Glutamatergic neuron (in vitro differentiated cells): ENCODE measurements around the gene SCTR. TPM values are rescaled to one million over a fixed set of nuclear protein-coding genes. Genes with fewer than 3 reads are reported as not detected.

Experiments
- DNase-seq: peaks from one replicate; pipeline ENCODE4 v3.0.0; 2022
- H3K27ac Mint-ChIP-seq: one replicate; pipeline ENCODE4 v1.8.0; 2020; ENCODE audit warnings: mild to moderate bottlenecking, mixed read lengths, inconsistent platforms; ENCODE audit not compliant: unreplicated experiment
- H3K27me3 Mint-ChIP-seq: one replicate; pipeline ENCODE4 v1.8.0; 2020; ENCODE audit warnings: mild to moderate bottlenecking, moderate library complexity, mixed read lengths, inconsistent platforms; ENCODE audit not compliant: unreplicated experiment
- H3K36me3 Mint-ChIP-seq: one replicate; pipeline ENCODE4 v1.8.0; 2020; ENCODE audit warnings: mild to moderate bottlenecking, mixed read lengths, inconsistent platforms; ENCODE audit not compliant: unreplicated experiment
- H3K4me1 Mint-ChIP-seq: one replicate; pipeline ENCODE4 v1.8.0; 2020; ENCODE audit warnings: mild to moderate bottlenecking, low read depth, mixed read lengths, inconsistent platforms; ENCODE audit not compliant: unreplicated experiment
- H3K4me3 Mint-ChIP-seq: one replicate; pipeline ENCODE4 v1.8.0; 2020; ENCODE audit warnings: mild to moderate bottlenecking, mixed read lengths, inconsistent platforms; ENCODE audit not compliant: unreplicated experiment
- H3K9me3 Mint-ChIP-seq: one replicate; pipeline ENCODE4 v1.8.0; 2020; ENCODE audit warnings: mild to moderate bottlenecking, moderate library complexity, mixed read lengths, inconsistent platforms; ENCODE audit not compliant: unreplicated experiment
- CTCF ChIP-seq: fragments of 200-600 bp; sonication (generic); IDR thresholded peaks from one replicate; pipeline ENCODE4 v1.5.0; 2021; ENCODE audit not compliant: partially characterized antibody, unreplicated experiment
- total RNA-seq: library from RNA; stranded (reverse); fragmentation: NEBNext Ultra II Directional; extraction: Animal tissue kit (Norgen Biotek cat#: 25700); gene quantifications from one replicate; pipeline ENCODE4 v1.2.1, GENCODE V29; 2021; ENCODE audit not compliant: unreplicated experiment

Gene SCTR
- total RNA-seq, 1 donor from 2014 or later: not detected

- H3K36me3 Mint-ChIP-seq: peaks cover 5% of the 10 kb centered on the region
- H3K9me3 Mint-ChIP-seq: peaks cover 5% of the 10 kb centered on the region
- no peak overlapping the region for H3K27ac Mint-ChIP-seq
- H3K4me1 Mint-ChIP-seq: no peaks in the 10 kb centered on the region
- H3K4me3 Mint-ChIP-seq: no peak overlapping the region
- TF ChIP-seq CTCF: no peak
- DNase-seq: no peak
- no peaks in the 10 kb centered on the region for H3K27me3 Mint-ChIP-seq
These were observed 10.5 kb downstream of the SCTR start for GRCh38 chr2:119513832-119514231.

- Mint-ChIP-seq H3K4me1 (no peaks in the 10 kb centered on the region), H3K27me3 (no peaks in the 10 kb centered on the region), H3K27ac (no peak overlapping the region), H3K36me3 (peaks cover 1% of the 10 kb centered on the region), H3K4me3 (no peak overlapping the region), H3K9me3 (peaks cover 2% of the 10 kb centered on the region)
- no peak for DNase-seq
- no peak for TF ChIP-seq CTCF
These were observed 11.3 kb downstream of the SCTR start for GRCh38 chr2:119512946-119513345.

- H3K4me1 Mint-ChIP-seq: no peaks in the 10 kb centered on the region
- DNase-seq: no peak
- no peak overlapping the region for H3K4me3 Mint-ChIP-seq
- no peaks in the 10 kb centered on the region for H3K27me3 Mint-ChIP-seq
- no peaks in the 10 kb centered on the region for H3K36me3 Mint-ChIP-seq
- H3K9me3 Mint-ChIP-seq: peaks cover 2% of the 10 kb centered on the region
- no peak overlapping the region for H3K27ac Mint-ChIP-seq
- TF ChIP-seq CTCF: no peak
These were observed 12.3 kb downstream of the SCTR start for GRCh38 chr2:119511989-119512388.

GRCh38 chr2:119508756-119509155 lies 15.5 kb downstream of the SCTR start:
- Mint-ChIP-seq H3K9me3 (no peaks in the 10 kb centered on the region), H3K36me3 (no peaks in the 10 kb centered on the region), H3K4me3 (no peak overlapping the region), H3K27ac (no peak overlapping the region), H3K27me3 (no peaks in the 10 kb centered on the region), H3K4me1 (no peaks in the 10 kb centered on the region)
- DNase-seq: no peak
- no peak for TF ChIP-seq CTCF

GRCh38 chr2:119496682-119497081 lies 27.6 kb downstream of the SCTR start:
- no peaks in the 10 kb centered on the region for H3K36me3 Mint-ChIP-seq
- peaks cover 4% of the 10 kb centered on the region for H3K9me3 Mint-ChIP-seq
- no peaks in the 10 kb centered on the region for H3K4me1 Mint-ChIP-seq
- no peak for TF ChIP-seq CTCF
- peaks cover 2% of the 10 kb centered on the region for H3K27me3 Mint-ChIP-seq
- H3K27ac Mint-ChIP-seq: no peak overlapping the region
- H3K4me3 Mint-ChIP-seq: no peak overlapping the region
- DNase-seq: no peak
